ENCODE measurements around the gene CFAP91. TPM values are rescaled to one million over a fixed set of nuclear protein-coding genes. Genes with fewer than 3 reads are reported as not detected.
"Not testable (repeated sequence)": the region's sequence is repeated elsewhere in the genome, so short reads cannot be mapped to it uniquely, and the experiment has no call there.

CFAP91 gene
- total RNA-seq, 1 experiment from 2014 or later, result 3.3 TPM

- no peak for DNase-seq (ENCODE audit: low read depth)
These were observed 25.2 kb upstream of the CFAP91 start for GRCh38 chr3:119677641-119677934.

- not testable (repeated sequence) for DNase-seq (ENCODE audit: low read depth)
These were observed 24.6 kb upstream of the CFAP91 start for GRCh38 chr3:119678209-119678608.

GRCh38 chr3:119679874-119680273, 22.9 kb upstream of the CFAP91 start:
- DNase-seq (ENCODE audit: low read depth), result no peak

- peak; percentile 60 for DNase-seq (ENCODE audit: low read depth)
These were observed 21.5 kb upstream of the CFAP91 start for GRCh38 chr3:119681279-119681678.

DNA sequence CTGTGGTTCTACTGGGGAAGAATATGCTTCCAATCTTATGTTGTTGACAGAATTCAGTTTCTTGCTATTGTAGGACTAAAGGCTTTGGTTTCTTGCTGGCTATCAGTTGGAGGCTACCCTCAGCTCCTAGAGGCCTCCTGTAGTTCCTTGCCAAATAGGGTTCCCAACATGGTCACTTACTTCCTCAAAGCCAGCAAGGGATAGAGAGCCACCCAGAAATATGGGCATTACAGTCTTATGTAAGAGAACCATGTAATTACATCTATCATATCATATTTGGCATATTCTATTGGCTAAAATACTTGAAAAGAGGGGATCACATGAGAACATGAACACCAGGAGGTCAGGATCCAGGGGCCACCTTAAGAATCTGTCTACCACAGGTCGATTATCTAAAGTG, 19.4 kb upstream of the CFAP91 start:
- DNase-seq (ENCODE audit: low read depth), result no peak

DNA sequence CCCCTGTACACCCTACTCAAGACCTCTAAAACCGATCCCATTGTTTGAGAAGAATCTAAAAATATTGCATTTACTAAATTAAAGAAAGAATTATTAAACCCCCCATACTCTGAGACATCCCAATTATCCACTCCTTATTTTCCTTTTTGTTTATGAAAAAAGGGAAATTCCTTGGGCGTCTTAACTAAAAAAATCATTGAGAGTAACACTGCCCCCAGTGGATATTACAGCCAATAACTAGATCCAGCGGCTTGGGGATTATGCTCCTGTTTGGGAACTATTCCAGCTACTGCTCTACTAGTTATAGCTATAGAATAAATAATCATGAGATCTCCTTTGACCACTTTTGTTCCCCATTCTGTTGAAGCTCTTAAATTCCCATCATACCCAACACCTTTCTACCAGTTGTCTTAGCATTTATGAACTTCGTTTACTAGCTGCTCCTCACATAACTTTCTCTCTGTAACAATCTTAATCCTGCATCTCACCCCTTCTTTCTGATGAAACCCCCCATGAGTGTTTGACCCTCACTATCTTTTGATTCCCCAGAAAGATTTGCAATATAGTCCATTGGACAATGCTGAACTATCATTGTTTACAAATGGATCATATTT, 12.7 kb upstream of the CFAP91 start:
- DNase-seq (ENCODE audit: low read depth), result peak; percentile 41

- DNase-seq (ENCODE audit: low read depth), result peak; percentile 12
These were observed 7.3 kb upstream of the CFAP91 start for GRCh38 chr3:119695480-119695879.

DNA sequence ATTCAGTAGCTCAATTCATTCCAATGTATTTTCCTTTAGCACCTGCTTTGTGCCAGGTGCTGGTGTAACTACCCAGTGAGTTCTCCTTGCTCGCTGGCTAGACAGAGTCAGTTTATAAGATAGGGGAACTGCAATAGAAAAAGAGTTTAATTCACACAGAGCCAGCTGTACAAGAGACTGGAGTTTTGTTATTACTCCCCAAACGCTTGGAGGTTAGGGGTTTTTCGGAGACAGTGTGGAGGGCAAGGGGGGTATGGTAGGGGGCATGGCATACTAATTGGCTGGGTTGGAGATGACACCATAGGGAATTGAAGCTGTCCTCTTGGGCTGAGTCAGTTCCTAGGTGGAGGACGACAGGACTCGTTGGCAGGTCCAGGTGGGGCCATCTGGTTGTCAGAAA, 5.4 kb upstream of the CFAP91 start:
- DNase-seq (ENCODE audit: low read depth), result no peak

- peak; percentile 72 for DNase-seq (ENCODE audit: low read depth)
These were observed 2.4 kb upstream of the CFAP91 start for GRCh38 chr3:119700269-119700919.

DNA sequence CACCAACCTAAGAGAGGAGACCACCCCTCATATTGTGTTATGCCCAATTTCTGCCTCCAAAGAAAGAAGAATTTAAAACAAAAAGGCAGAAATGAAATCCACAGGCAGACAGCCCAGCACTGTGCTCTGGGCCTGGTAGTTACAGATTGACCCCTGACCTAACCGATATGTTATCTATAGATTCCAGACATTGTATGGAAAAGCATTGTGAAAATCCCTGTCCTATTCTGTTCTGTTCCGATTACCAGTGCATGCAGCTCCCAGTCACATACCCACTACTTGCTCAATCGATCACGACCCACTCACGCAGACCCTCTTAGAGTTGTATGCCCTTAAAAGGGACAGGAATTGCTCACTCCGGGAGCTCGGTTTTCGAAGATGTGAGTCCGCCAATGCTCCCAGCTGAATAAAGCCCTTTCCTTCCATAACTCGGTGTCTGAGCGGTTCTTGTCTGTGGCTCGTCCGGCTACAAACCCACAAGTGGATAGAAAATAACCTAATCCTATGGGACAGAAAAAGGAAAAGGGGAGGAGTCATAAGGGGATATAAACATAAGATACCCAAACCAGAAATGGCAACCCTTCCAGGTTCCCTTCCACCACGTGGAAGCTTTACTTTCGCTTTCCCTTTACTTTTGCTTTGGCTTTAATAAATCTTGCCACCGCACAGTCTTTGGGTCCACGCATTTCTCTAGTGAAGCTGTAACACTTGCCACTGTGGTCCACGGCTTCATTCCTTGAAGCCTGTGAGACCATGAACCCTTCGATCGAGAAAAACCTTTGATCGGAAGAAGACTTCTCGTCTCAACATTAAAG, 1.7 kb upstream of the CFAP91 start:
- peak; percentile 18 for DNase-seq (ENCODE audit: low read depth)

GRCh38 chr3:119703820-119704531, 1.2 kb downstream of the CFAP91 start:
- peak; percentile 12 for DNase-seq (ENCODE audit: low read depth)

- DNase-seq (ENCODE audit: low read depth), result no peak
These were observed 12.3 kb downstream of the CFAP91 start for GRCh38 chr3:119715105-119715504.

GRCh38 chr3:119716998-119717397, 14.2 kb downstream of the CFAP91 start:
- no peak for DNase-seq (ENCODE audit: low read depth)

GRCh38 chr3:119717520-119717919, 14.7 kb downstream of the CFAP91 start:
- no peak for DNase-seq (ENCODE audit: low read depth)

DNA sequence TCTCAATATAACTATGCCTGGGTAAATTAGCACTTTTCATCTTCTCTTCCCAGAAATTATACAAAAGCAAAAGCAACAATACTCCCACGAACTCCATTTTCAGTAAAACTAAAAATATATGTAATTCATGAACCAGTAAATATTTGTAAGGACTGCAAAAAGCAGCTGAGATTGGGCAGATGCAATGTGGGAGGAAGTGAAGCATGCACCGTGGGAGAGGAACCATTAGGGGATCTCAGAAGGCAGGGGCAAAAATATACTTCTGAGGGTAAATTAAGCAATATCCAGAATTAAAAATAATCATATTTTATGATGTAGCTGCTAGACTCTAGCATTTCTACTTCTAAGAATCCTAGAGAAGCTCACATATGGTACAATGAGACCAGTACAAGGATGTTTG, 20.2 kb downstream of the CFAP91 start:
- no peak for DNase-seq (ENCODE audit: low read depth)

GRCh38 chr3:119726909-119727308, 24.1 kb downstream of the CFAP91 start:
- DNase-seq (ENCODE audit: low read depth), result no peak

DNA sequence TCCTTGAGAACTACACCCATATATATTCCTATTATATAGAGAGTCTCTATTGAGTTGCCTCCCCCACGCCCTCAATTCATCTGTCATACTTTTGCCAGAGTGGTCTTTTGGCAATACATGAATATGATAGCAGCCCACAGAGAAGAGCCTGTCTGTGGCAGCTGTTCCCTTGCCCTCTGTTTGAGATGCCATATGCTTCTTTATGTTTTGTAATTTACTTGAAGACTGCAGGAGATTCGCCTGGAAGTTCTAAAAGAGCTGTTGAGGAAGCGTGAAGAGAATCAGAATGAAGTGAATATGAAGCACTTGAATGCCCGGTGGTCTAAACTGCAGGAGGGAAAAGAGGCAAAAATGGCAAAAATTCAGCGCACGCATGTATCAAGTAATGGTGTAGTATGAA, 27.2 kb downstream of the CFAP91 start:
- DNase-seq (ENCODE audit: low read depth), result no peak

DNA sequence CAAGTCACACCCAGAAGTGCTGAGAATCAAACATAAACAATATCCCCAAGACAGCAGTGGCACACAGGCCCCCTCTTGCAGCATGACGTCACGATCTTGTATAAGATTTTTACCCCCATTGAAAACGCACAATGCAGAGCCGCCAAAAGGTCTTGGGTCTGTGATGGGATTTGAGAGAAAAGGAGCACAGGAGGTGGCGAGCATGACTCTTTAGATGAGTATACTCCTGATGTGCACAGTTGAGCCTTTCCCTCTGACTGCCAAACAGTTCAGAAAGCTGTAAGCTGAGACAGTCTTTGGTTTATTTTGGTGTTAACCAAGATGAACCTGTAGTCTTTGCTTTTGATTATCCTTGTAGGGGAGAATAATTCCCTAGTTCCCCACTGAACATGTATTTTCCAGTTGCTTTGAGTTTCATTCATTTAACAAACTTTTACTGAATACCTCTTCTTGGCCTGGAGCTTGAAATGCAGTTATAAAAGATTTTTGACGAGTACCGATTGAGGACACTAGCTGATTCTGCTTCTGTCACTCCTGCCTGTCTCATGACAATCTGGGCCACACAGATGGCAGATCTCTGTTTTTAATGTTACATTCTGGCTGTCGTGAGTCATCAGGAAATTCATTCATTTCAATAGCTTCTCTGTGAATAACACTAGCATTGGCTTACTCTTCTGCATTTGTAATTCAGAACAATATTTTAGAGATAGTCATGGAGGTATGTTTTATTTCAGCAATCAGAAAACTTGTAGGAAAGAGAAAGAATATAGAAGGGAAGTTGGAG, 28.9 kb downstream of the CFAP91 start:
- peak; percentile 56 for DNase-seq (ENCODE audit: low read depth)

DNA sequence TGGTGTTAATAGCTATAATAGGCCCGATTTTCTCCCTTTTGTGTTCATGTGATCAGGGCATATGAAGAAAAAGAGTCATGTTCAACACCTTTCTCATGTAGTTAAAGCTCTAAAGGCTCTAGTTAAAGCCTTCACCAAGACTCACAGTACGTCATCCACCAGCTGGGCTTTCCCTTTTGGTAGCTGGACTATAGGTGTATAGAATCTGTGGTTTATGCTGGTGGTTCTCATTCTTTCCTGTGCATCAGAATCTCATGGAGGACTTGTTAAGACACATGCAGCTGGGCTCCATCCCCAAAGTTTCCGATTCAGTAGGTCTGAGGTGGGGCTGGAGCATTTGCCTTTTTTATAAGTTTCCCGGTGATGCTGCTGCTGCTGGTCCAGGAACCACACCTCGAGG, 31.0 kb downstream of the CFAP91 start:
- no peak for DNase-seq (ENCODE audit: low read depth)

DNA sequence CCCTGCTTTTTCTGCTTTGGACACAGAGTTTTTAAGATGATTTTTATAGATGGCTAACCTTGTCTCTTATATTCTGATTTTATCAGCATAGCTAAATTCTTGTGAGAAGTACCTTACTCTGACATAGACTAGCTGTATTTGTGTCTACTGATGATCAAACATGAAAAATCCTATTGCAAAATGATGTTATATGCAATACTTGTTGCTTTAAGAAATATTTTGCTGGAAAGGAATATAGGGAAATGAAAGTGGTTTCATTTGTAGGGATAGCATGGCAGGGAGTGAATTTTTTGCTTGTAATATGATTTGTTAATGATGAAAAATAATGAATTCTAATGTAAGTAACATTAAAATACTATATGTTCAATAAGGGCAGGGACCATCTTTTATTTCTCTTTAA, 35.9 kb downstream of the CFAP91 start:
- DNase-seq (ENCODE audit: low read depth), result no peak

Data from M059J (cell line).